ENCODE data around the gene HOMEZ.

- TF ChIP-seq CTCF (conservative IDR thresholded peaks at IDR 0.05; ENCODE audit: low read length) (no peak), EZH2phosphoT487 (IDR thresholded peaks at IDR 0.05; ENCODE audit: borderline replicate concordance, low read depth, low read length) (no peak)
These were observed 16.0 kb upstream of the HOMEZ start for GRCh38 chr14:23301969-23302289.

Measured in OCI-LY7 (cell line).